ENCODE results near the gene PIEZO1. TPM values are rescaled to one million over a fixed set of nuclear protein-coding genes. Genes with fewer than 3 reads are reported as not detected.

The PIEZO1 gene
- total RNA-seq, 1 donor from 2014 or later: 5.5 TPM

DNA sequence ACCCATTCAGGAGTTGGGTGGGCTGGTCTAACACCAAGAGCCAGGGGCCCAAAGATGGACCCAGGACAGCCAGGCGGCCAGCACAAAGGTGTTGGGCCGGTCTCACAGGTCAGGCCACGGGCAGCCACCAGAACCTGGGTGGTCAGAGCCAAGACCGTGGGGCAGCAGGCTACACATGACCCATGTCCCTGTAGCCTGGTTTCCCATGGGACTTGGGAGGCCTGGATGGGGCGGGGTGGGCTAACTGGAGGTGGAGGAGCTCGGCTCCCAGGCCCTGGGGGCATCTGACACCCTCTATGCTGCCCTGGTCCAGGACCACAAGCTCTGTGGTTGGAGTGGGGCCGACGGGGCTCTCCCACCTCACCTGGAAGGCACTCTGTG lies 61.5 kb downstream of the PIEZO1 start:
- H3K27me3 Mint-ChIP-seq (ENCODE audit: insufficient read depth, low read depth): peaks cover 2% of the 10 kb centered on the region
- DNase-seq (ENCODE audit: low spot score): no peak
- H3K4me1 ChIP-seq: no peaks in the 10 kb centered on the region
- no peak overlapping the region for H3K27ac ChIP-seq
- TF ChIP-seq EZH2phosphoT487 (IDR thresholded peaks at IDR 0.05): no peak
- no peak for TF ChIP-seq EZH2 (IDR thresholded peaks at IDR 0.05)
- no peak overlapping the region for H3K9ac ChIP-seq
- no peak overlapping the region for H2AFZ ChIP-seq (replicated peaks)
- H3K4me1 Mint-ChIP-seq: peaks cover 3% of the 10 kb centered on the region
- H3K4me2 ChIP-seq: no peak overlapping the region
- no peak overlapping the region for H3K4me3 ChIP-seq
- no peaks in the 10 kb centered on the region for H3K27me3 ChIP-seq
- no peaks in the 10 kb centered on the region for H3K36me3 ChIP-seq
- no peak overlapping the region for H3K4me3 Mint-ChIP-seq
- no peaks in the 10 kb centered on the region for H3K36me3 Mint-ChIP-seq
- H3K79me2 ChIP-seq (ENCODE audit: low read depth): no peaks in the 10 kb centered on the region
- no peak overlapping the region for H3K27ac Mint-ChIP-seq
- H3K9me3 ChIP-seq (ENCODE audit: low read depth): no peaks in the 10 kb centered on the region
- no peaks in the 10 kb centered on the region for H4K20me1 ChIP-seq (ENCODE audit: low read depth)
- no peaks in the 10 kb centered on the region for H3K9me3 Mint-ChIP-seq
- H3F3A ChIP-seq (ENCODE audit: low read depth): no peaks in the 10 kb centered on the region

DNA sequence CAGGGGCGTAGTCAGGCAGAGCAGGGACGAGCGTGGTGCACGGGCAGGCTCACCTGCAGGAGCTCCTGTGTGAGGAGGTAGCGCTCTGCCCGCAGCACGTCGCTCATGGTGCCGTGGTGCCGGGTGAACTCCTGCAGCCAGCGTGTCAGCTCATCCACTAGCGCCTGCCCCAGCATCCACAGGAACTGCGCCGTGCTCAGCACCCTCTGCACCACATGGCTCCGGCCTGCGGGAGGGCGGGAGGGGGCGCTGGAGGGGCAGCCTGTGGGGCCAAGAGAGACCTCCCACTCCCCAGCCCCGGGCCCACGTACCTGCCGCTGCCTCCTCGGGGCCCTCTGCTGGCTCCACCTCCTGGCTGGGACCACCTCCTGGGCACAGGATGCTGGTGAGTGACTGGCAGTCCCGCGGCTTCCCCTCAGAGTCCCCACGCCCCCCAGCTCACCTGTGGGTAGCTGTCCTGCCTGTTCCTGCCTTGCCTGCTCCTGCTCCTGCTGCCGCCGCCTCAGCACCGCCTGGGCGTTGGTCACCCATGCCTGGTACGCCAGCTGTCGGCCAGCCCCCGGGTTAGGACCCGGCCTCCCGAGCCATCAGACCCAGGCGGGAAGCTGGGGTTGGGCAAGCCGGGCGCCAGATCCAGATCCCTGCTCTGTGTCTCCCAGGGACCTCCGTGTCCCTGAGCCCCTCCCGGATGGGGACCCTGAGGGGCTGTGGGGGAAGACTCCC lies 62.1 kb downstream of the PIEZO1 start:
- no peak overlapping the region for H3K9ac ChIP-seq
- H3F3A ChIP-seq (ENCODE audit: low read depth): no peaks in the 10 kb centered on the region
- no peak for DNase-seq (ENCODE audit: low spot score)
- Mint-ChIP-seq H3K36me3 (no peaks in the 10 kb centered on the region), H3K4me3 (no peak overlapping the region), H3K27me3 (ENCODE audit: insufficient read depth, low read depth) (peaks cover 2% of the 10 kb centered on the region), H3K9me3 (no peaks in the 10 kb centered on the region), H3K4me1 (peaks cover 3% of the 10 kb centered on the region), H3K27ac (no peak overlapping the region)
- no peak overlapping the region for H2AFZ ChIP-seq (replicated peaks)
- H3K27me3 ChIP-seq: no peaks in the 10 kb centered on the region
- no peaks in the 10 kb centered on the region for H3K79me2 ChIP-seq (ENCODE audit: low read depth)
- H3K4me3 ChIP-seq: no peak overlapping the region
- no peak overlapping the region for H3K4me2 ChIP-seq
- no peaks in the 10 kb centered on the region for H4K20me1 ChIP-seq (ENCODE audit: low read depth)
- H3K9me3 ChIP-seq (ENCODE audit: low read depth): no peaks in the 10 kb centered on the region
- no peaks in the 10 kb centered on the region for H3K4me1 ChIP-seq
- TF ChIP-seq EZH2phosphoT487 (IDR thresholded peaks at IDR 0.05): no peak
- TF ChIP-seq EZH2 (IDR thresholded peaks at IDR 0.05): no peak
- TF ChIP-seq CTCF (IDR thresholded peaks at IDR 0.05): no peak
- no peaks in the 10 kb centered on the region for H3K36me3 ChIP-seq
- H3K27ac ChIP-seq: no peak overlapping the region

DNA sequence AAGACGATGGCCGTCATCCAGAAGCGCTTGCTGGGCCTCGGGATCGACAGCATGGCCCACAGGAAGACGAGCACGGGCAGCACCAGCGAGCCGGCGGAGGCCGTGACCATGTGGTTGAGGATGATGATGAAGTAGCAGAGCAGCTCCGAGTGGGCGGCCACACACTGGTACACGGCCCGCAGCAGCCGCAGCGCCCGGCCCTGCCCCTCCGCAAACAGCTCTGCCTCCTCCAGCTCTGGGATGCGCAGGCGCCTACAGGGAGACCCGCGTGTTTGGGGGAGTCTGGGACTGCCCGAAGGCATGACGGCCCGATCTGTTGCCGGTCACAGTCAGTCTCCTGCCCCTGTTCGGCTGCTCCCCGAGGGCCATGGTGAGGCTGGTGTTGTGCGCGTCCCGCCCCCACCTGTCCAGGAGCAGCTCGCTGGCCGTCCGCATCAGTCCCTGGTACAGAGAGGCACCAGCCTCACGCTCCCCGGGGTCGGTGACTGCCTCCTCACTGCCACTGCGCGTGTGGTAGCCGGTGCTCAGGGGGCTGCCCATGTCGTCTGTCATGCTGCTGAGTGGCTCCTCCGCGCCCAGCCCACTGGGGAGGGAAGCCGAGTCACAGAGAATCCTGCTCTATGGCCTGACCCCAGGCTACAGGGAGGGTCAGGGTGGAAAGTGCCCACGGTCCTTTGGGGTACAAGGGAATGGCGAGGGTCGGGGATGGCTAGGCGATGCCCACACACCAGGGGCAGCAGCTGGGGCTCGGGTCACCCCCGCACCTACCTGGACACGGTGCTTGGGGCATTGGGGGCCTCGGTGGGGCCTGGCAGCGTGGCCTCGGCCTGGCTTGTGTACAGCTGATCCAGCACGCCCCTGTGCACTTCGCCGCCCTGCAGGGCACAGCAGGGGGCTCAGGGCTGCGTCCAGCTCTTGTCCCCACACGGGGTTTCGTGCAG lies 62.9 kb downstream of the PIEZO1 start:
- Mint-ChIP-seq H3K9me3 (no peaks in the 10 kb centered on the region), H3K4me3 (no peak overlapping the region), H3K27ac (no peak overlapping the region), H3K36me3 (peaks cover 2% of the 10 kb centered on the region), H3K4me1 (no peaks in the 10 kb centered on the region), H3K27me3 (ENCODE audit: insufficient read depth, low read depth) (peaks cover 2% of the 10 kb centered on the region)
- Histone ChIP-seq H3K4me2 (no peak overlapping the region), H3K9me3 (ENCODE audit: low read depth) (no peaks in the 10 kb centered on the region), H3K36me3 (no peaks in the 10 kb centered on the region), H3K4me1 (no peaks in the 10 kb centered on the region), H2AFZ (replicated peaks) (no peak overlapping the region), H3K27me3 (no peaks in the 10 kb centered on the region), H4K20me1 (ENCODE audit: low read depth) (no peaks in the 10 kb centered on the region), H3F3A (ENCODE audit: low read depth) (no peaks in the 10 kb centered on the region), H3K9ac (no peak overlapping the region), H3K4me3 (no peak overlapping the region), H3K27ac (no peak overlapping the region), H3K79me2 (ENCODE audit: low read depth) (no peaks in the 10 kb centered on the region)
- TF ChIP-seq EZH2phosphoT487 (IDR thresholded peaks at IDR 0.05) (no peak), EZH2 (IDR thresholded peaks at IDR 0.05) (no peak), CTCF (IDR thresholded peaks at IDR 0.05) (no peak)
- no peak for DNase-seq (ENCODE audit: low spot score)
